Measurements from ENCODE around the gene MYO5B. TPM values are rescaled to one million over a fixed set of nuclear protein-coding genes. Genes with fewer than 3 reads are reported as not detected.
A peak's percentile ranks its signal among the peaks of the same experiment; 100 is the strongest.
"Not testable (repeated sequence)": the region's sequence is repeated elsewhere in the genome, so short reads cannot be mapped to it uniquely, and the experiment has no call there.

The MYO5B gene
- 10 to 100 TPM; 35.3 to 38.5 TPM for polyA plus RNA-seq

GRCh38 chr18:50194631-50195532 is at the start of gene MYO5B:
Gene MYO5B (minus strand): TSS chr18:50195147. CDS start chr18:50194793, 354 bp downstream.
- Histone ChIP-seq H3K27me3 (ENCODE audit: control insufficient read depth in 1 of 2, insufficient read depth in 2 of 2, low read length in 2 of 2) (peaks cover 0 to 11% of the 10 kb centered on the region in 2 donors), H3K27ac (ENCODE audit: low read depth in 2 of 2, low read length in 1 of 2) (peak within 1 kb of the TSS; percentile 53 to 83), H3K4me3 (ENCODE audit: low read depth in 1 of 2, low read length in 2 of 2) (peak within 1 kb of the TSS; percentile 67 to 75), H3K36me3 (ENCODE audit: control insufficient read depth in 2 of 2, insufficient read depth in 2 of 2, low read length in 1 of 2) (no peaks in the 10 kb centered on the region), H3K9me3 (ENCODE audit: control insufficient read depth in 2 of 2, insufficient read depth in 1 of 2, low read depth in 1 of 2, low read length in 1 of 2) (no peaks in the 10 kb centered on the region), H3K4me1 (ENCODE audit: control insufficient read depth in 2 of 2, insufficient read depth in 2 of 2, low read length in 1 of 2) (peaks cover 3 to 7% of the 10 kb centered on the region in 2 donors)
- 1 to 2% methylated on average over 71 to 115 of the region's 115 CpGs for WGBS, 2 donors

DNA sequence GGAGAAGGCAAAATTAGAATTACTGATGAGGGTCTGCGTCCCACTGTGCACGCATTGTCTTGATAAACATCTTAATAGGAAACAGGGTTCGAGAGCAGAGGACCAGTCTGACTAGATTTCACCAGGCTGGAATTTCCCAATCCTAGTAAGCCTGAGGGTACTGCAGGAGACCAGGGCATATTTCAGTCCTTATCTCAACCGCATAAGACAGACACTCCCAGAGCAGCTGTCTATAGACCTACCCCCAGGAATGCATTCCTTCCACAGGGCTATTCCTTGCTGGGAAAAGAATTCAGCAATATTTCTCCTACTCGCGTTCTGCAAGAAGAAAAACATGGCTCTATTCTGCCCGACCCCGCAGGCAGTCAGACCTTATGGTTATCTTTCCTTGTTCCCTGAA is 46.8 kb upstream of the MYO5B start:
- not testable (repeated sequence) for H3K4me1 ChIP-seq (ENCODE audit: control insufficient read depth in 2 of 2, insufficient read depth in 2 of 2, low read length in 1 of 2); H3K36me3 ChIP-seq (ENCODE audit: control insufficient read depth in 2 of 2, insufficient read depth in 2 of 2, low read length in 1 of 2); H3K9me3 ChIP-seq (ENCODE audit: control insufficient read depth in 2 of 2, insufficient read depth in 1 of 2, low read depth in 1 of 2, low read length in 1 of 2); H3K4me3 ChIP-seq (ENCODE audit: low read depth in 1 of 2, low read length in 2 of 2); H3K27ac ChIP-seq (ENCODE audit: low read depth in 2 of 2, low read length in 1 of 2); H3K27me3 ChIP-seq (ENCODE audit: control insufficient read depth in 1 of 2, insufficient read depth in 2 of 2, low read length in 2 of 2)
- 80 to 87% methylated on average over 8 of the region's 8 CpGs for WGBS, 2 donors

- 74 to 81% methylated on average over 3 of the region's 3 CpGs for WGBS, 2 donors
- H3K27ac ChIP-seq (ENCODE audit: low read depth in 2 of 2, low read length in 1 of 2) = peak overlapping the region; percentile 5 to 76
- no peaks in the 10 kb centered on the region for H3K4me1 ChIP-seq (ENCODE audit: control insufficient read depth in 2 of 2, insufficient read depth in 2 of 2, low read length in 1 of 2)
- H3K4me3 ChIP-seq (ENCODE audit: low read depth in 1 of 2, low read length in 2 of 2) = no peak overlapping the region
- H3K27me3 ChIP-seq (ENCODE audit: control insufficient read depth in 1 of 2, insufficient read depth in 2 of 2, low read length in 2 of 2) = no peaks in the 10 kb centered on the region
- H3K36me3 ChIP-seq (ENCODE audit: control insufficient read depth in 2 of 2, insufficient read depth in 2 of 2, low read length in 1 of 2) = no peaks in the 10 kb centered on the region
- H3K9me3 ChIP-seq (ENCODE audit: control insufficient read depth in 2 of 2, insufficient read depth in 1 of 2, low read depth in 1 of 2, low read length in 1 of 2) = no peaks in the 10 kb centered on the region
Observed at GRCh38 chr18:50240080-50240563, 45.2 kb upstream of the MYO5B start.

- no peaks in the 10 kb centered on the region for H3K27me3 ChIP-seq (ENCODE audit: control insufficient read depth in 1 of 2, insufficient read depth in 2 of 2, low read length in 2 of 2)
- H3K36me3 ChIP-seq (ENCODE audit: control insufficient read depth in 2 of 2, insufficient read depth in 2 of 2, low read length in 1 of 2) = no peaks in the 10 kb centered on the region
- no peak overlapping the region for H3K27ac ChIP-seq (ENCODE audit: low read depth in 2 of 2, low read length in 1 of 2)
- WGBS, 2 donors = 62 to 72% methylated on average over 2 of the region's 2 CpGs
- H3K4me3 ChIP-seq (ENCODE audit: low read depth in 1 of 2, low read length in 2 of 2) = no peak overlapping the region
- H3K4me1 ChIP-seq (ENCODE audit: control insufficient read depth in 2 of 2, insufficient read depth in 2 of 2, low read length in 1 of 2) = no peaks in the 10 kb centered on the region
- no peaks in the 10 kb centered on the region for H3K9me3 ChIP-seq (ENCODE audit: control insufficient read depth in 2 of 2, insufficient read depth in 1 of 2, low read depth in 1 of 2, low read length in 1 of 2)
Observed at GRCh38 chr18:50232419-50232818, 37.5 kb upstream of the MYO5B start.

DNA sequence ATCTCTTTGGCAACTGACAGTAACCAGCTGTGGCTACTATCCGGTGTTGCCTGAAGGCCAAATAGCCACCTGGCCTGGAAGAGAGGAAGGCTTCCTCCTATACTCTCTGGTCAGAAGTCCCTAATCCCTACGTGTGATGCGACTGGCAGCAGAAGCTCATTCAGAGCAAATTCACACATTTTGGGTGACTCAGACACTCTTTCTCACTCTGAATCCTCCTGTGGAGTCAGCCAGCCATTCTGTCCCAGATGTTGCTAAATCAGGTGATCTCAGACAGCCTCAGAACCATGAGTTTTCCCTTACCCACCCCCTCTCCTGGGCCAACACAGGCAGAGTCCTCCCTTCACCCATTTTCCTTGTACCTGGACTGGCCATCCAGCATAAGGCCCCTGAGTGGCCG is 36.7 kb upstream of the MYO5B start:
- Histone ChIP-seq H3K4me3 (ENCODE audit: low read depth in 1 of 2, low read length in 2 of 2) (no peak overlapping the region), H3K4me1 (ENCODE audit: control insufficient read depth in 2 of 2, insufficient read depth in 2 of 2, low read length in 1 of 2) (no peaks in the 10 kb centered on the region), H3K27me3 (ENCODE audit: control insufficient read depth in 1 of 2, insufficient read depth in 2 of 2, low read length in 2 of 2) (no peaks in the 10 kb centered on the region), H3K36me3 (ENCODE audit: control insufficient read depth in 2 of 2, insufficient read depth in 2 of 2, low read length in 1 of 2) (no peaks in the 10 kb centered on the region), H3K27ac (ENCODE audit: low read depth in 2 of 2, low read length in 1 of 2) (no peak overlapping the region), H3K9me3 (ENCODE audit: control insufficient read depth in 2 of 2, insufficient read depth in 1 of 2, low read depth in 1 of 2, low read length in 1 of 2) (no peaks in the 10 kb centered on the region)
- WGBS, 2 donors = 65 to 66% methylated on average over 4 of the region's 4 CpGs

DNA sequence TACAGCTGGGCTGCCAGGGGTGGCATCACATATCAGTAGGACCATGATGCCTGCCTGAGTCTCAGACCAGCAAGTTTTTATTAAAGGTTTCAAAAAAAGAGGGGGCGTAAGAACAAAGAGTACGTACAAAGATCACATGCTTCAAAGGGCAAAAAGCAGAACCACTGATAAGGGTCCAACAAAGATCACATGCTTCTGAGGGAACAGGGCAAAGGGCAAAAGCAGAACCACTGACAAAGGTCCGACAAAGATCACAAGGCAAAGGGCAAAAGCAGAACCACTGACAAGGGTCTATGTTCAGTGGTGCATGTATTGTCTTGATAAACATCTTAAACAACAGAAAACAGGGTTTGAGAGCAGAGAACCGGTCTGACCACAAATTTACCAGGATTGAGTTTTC is 25.3 kb upstream of the MYO5B start:
- not testable (repeated sequence) for H3K9me3 ChIP-seq (ENCODE audit: control insufficient read depth in 2 of 2, insufficient read depth in 1 of 2, low read depth in 1 of 2, low read length in 1 of 2); H3K36me3 ChIP-seq (ENCODE audit: control insufficient read depth in 2 of 2, insufficient read depth in 2 of 2, low read length in 1 of 2); H3K4me3 ChIP-seq (ENCODE audit: low read depth in 1 of 2, low read length in 2 of 2); H3K4me1 ChIP-seq (ENCODE audit: control insufficient read depth in 2 of 2, insufficient read depth in 2 of 2, low read length in 1 of 2); H3K27me3 ChIP-seq (ENCODE audit: control insufficient read depth in 1 of 2, insufficient read depth in 2 of 2, low read length in 2 of 2); H3K27ac ChIP-seq (ENCODE audit: low read depth in 2 of 2, low read length in 1 of 2)
- WGBS, 2 donors = 87 to 91% methylated on average over 4 of the region's 4 CpGs

GRCh38 chr18:50218432-50219197 is 23.7 kb upstream of the MYO5B start:
- Histone ChIP-seq H3K9me3 (ENCODE audit: control insufficient read depth in 2 of 2, insufficient read depth in 1 of 2, low read depth in 1 of 2, low read length in 1 of 2) (no peaks in the 10 kb centered on the region), H3K4me1 (ENCODE audit: control insufficient read depth in 2 of 2, insufficient read depth in 2 of 2, low read length in 1 of 2) (no peaks in the 10 kb centered on the region), H3K4me3 (ENCODE audit: low read depth in 1 of 2, low read length in 2 of 2) (no peak overlapping the region), H3K36me3 (ENCODE audit: control insufficient read depth in 2 of 2, insufficient read depth in 2 of 2, low read length in 1 of 2) (no peaks in the 10 kb centered on the region), H3K27me3 (ENCODE audit: control insufficient read depth in 1 of 2, insufficient read depth in 2 of 2, low read length in 2 of 2) (no peaks in the 10 kb centered on the region), H3K27ac (ENCODE audit: low read depth in 2 of 2, low read length in 1 of 2) (no peak overlapping the region)
- WGBS, 2 donors = 55 to 59% methylated on average over 7 of the region's 7 CpGs

GRCh38 chr18:50209311-50209710 is 14.4 kb upstream of the MYO5B start:
- Histone ChIP-seq H3K36me3 (ENCODE audit: control insufficient read depth in 2 of 2, insufficient read depth in 2 of 2, low read length in 1 of 2) (no peaks in the 10 kb centered on the region), H3K4me3 (ENCODE audit: low read depth in 1 of 2, low read length in 2 of 2) (no peak overlapping the region), H3K27me3 (ENCODE audit: control insufficient read depth in 1 of 2, insufficient read depth in 2 of 2, low read length in 2 of 2) (no peaks in the 10 kb centered on the region), H3K4me1 (ENCODE audit: control insufficient read depth in 2 of 2, insufficient read depth in 2 of 2, low read length in 1 of 2) (no peaks in the 10 kb centered on the region), H3K27ac (ENCODE audit: low read depth in 2 of 2, low read length in 1 of 2) (no peak overlapping the region), H3K9me3 (ENCODE audit: control insufficient read depth in 2 of 2, insufficient read depth in 1 of 2, low read depth in 1 of 2, low read length in 1 of 2) (no peaks in the 10 kb centered on the region)
- WGBS, 2 donors = 90 to 91% methylated on average over 4 of the region's 4 CpGs

DNA sequence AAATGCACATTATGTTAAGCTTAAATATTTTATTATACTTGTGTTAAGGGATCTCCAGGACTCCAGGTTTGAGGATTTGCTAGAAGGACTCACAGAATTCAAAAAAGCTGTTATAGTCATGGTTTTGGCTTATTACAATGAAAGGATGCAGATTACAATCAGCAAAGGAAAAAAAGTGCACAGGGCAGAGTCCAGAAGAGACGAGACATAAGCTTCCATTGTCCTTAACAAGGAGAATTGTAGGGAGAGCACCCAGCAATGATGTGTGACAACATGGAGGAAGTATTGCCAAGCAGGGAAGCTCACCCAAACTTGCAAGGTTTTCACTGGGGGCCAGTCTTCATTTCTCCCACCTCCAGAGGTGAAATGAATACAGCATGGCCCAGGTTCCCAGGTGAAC is 12.8 kb upstream of the MYO5B start:
- WGBS, 2 donors = 42 to 46% methylated on average over 1 of the region's 1 CpG
- H3K4me1 ChIP-seq (ENCODE audit: control insufficient read depth in 2 of 2, insufficient read depth in 2 of 2, low read length in 1 of 2) = no peaks in the 10 kb centered on the region
- no peak overlapping the region for H3K4me3 ChIP-seq (ENCODE audit: low read depth in 1 of 2, low read length in 2 of 2)
- H3K9me3 ChIP-seq (ENCODE audit: control insufficient read depth in 2 of 2, insufficient read depth in 1 of 2, low read depth in 1 of 2, low read length in 1 of 2) = no peaks in the 10 kb centered on the region
- H3K27me3 ChIP-seq (ENCODE audit: control insufficient read depth in 1 of 2, insufficient read depth in 2 of 2, low read length in 2 of 2) = no peaks in the 10 kb centered on the region
- H3K36me3 ChIP-seq (ENCODE audit: control insufficient read depth in 2 of 2, insufficient read depth in 2 of 2, low read length in 1 of 2) = no peaks in the 10 kb centered on the region
- H3K27ac ChIP-seq (ENCODE audit: low read depth in 2 of 2, low read length in 1 of 2) = no peak overlapping the region
